SK-N-SH treated with all-trans-retinoic acid at 6 μM for 48 hours (cell line): ENCODE measurements around the gene SLC22A3.

Experiments used
- PPARA ChIP-seq: fragments of 250-450 bp; sonication (Bioruptor Pico); IDR thresholded peaks from 2 replicates; pipeline ENCODE4 v1.5.0; 2020; ENCODE audit warnings: mild to moderate bottlenecking, borderline replicate concordance
- TCF4 ChIP-seq: fragments of 250-450 bp; sonication (Bioruptor Pico); IDR thresholded peaks from 2 replicates; pipeline ENCODE4 v1.8.0; 2021; ENCODE audit warnings: mild to moderate bottlenecking, moderate library complexity, borderline replicate concordance
- TOX ChIP-seq: fragments of 250-450 bp; sonication (Bioruptor Pico); IDR thresholded peaks from 2 replicates; pipeline ENCODE4 v1.8.0; 2021; ENCODE audit warnings: mild to moderate bottlenecking, moderate library complexity, borderline replicate concordance
- ZFP3 ChIP-seq: fragments of 250-450 bp; sonication (Bioruptor Pico); IDR thresholded peaks from 2 replicates; pipeline ENCODE4 v1.5.0; 2020; ENCODE audit warnings: mild to moderate bottlenecking, moderate library complexity

- TF ChIP-seq TCF4 (CRISPR knock-in tag) (no peak), ZFP3 (no peak), TOX (CRISPR knock-in tag) (no peak), PPARA (no peak)
Measured at GRCh38 chr6:160378218-160378617, 30.0 kb downstream of the SLC22A3 start.
